Endodermal cell (in vitro differentiated cells): Measurements from ENCODE around the gene RUFY2. TPM values are rescaled to one million over a fixed set of nuclear protein-coding genes. Genes with fewer than 3 reads are reported as not detected.

Experiments used
- DNase-seq: peaks from one replicate; pipeline ENCODE4 v3.0.0-alpha.2; 2017
- H3K27ac ChIP-seq: 2 replicates; pipeline ENCODE4 v1.5.1; 2013; ENCODE audit warnings: mild to moderate bottlenecking, low read depth, low read length, moderate library complexity
- H3K27me3 ChIP-seq: 2 replicates; pipeline ENCODE4 v1.6.1; 2013; ENCODE audit warnings: mild to moderate bottlenecking, low read length, moderate library complexity; ENCODE audit not compliant: insufficient read depth, control insufficient read depth, poor library complexity, severe bottlenecking
- H3K36me3 ChIP-seq: 2 replicates; pipeline ENCODE4 v1.7.0; 2013; ENCODE audit warnings: mild to moderate bottlenecking, low read length, moderate library complexity; ENCODE audit not compliant: control insufficient read depth, insufficient read depth
- H3K4me1 ChIP-seq: one replicate; pipeline ENCODE4 v1.7.0; 2013; ENCODE audit warnings: low read length; ENCODE audit not compliant: control insufficient read depth, insufficient read depth
- H3K4me3 ChIP-seq: 2 replicates; pipeline ENCODE4 v1.5.1; 2013; ENCODE audit warnings: mild to moderate bottlenecking, low read length, moderate library complexity
- H3K9ac ChIP-seq: 2 replicates; pipeline ENCODE4 v1.6.1; 2013; ENCODE audit warnings: mild to moderate bottlenecking, low read length, moderate library complexity; ENCODE audit not compliant: poor library complexity, severe bottlenecking; ENCODE audit errors: extremely low read depth
- H3K9me3 ChIP-seq: 2 replicates; pipeline ENCODE4 v1.6.1; 2013; ENCODE audit warnings: mild to moderate bottlenecking, low read length, moderate library complexity; ENCODE audit not compliant: control insufficient read depth
- H3K27ac Mint-ChIP-seq: 2 replicates; pipeline ENCODE4 v1.8.0; 2020; ENCODE audit warnings: mixed read lengths
- H3K27me3 Mint-ChIP-seq: 2 replicates; pipeline ENCODE4 v1.8.0; 2021; ENCODE audit warnings: mild to moderate bottlenecking, mixed read lengths; ENCODE audit not compliant: insufficient read depth
- H3K36me3 Mint-ChIP-seq: 2 replicates; pipeline ENCODE4 v1.8.0; 2020; ENCODE audit warnings: low read depth, mixed read lengths
- H3K4me1 Mint-ChIP-seq: 2 replicates; pipeline ENCODE4 v1.8.0; 2020; ENCODE audit warnings: mixed read lengths
- H3K4me3 Mint-ChIP-seq: 2 replicates; pipeline ENCODE4 v1.8.0; 2020; ENCODE audit warnings: mild to moderate bottlenecking, moderate library complexity, mixed read lengths
- H3K9me3 Mint-ChIP-seq: 2 replicates; pipeline ENCODE4 v1.8.0; 2020; ENCODE audit warnings: mild to moderate bottlenecking, mixed read lengths
- CTCF ChIP-seq: fragments of 200-600 bp; sonication (generic); conservative IDR thresholded peaks from 2 replicates; pipeline ENCODE4 v1.5.0; 2021; ENCODE audit warnings: antibody characterized with exemption, mild to moderate bottlenecking
- WGBS, 2 experiments: methylation state at CpG; one replicate each; pipeline versions ENCODE4 v1.1.5 to v1.1.7; 2013; ENCODE audit warnings: missing lambda C conversion rate in 2 of 2, mixed read lengths in 1 of 2; ENCODE audit not compliant: insufficient coverage in 1 of 2, insufficient read length in 1 of 2; 5-methylcytosine and 5-hydroxymethylcytosine counted together
- total RNA-seq, 2 donors: library from RNA; stranded (reverse); fragmentation: NEBNext Ultra II Directional in 1 of 2; extraction: Animal tissue kit (Norgen Biotek cat#: 25700) in 1 of 2; gene quantifications; 2 replicates in 1 of 2; 3 replicates in 1 of 2; pipeline ENCODE4 v1.2.1, GENCODE V29; 2021

Gene RUFY2
- total RNA-seq, 2 donors from 2014 or later = 21.1 to 26.9 TPM

GRCh38 chr10:68397005-68397404, 10.1 kb downstream of the RUFY2 start:
- Histone ChIP-seq H3K27ac (no peak overlapping the region), H3K36me3 (peaks cover 58% of the 10 kb centered on the region), H3K27me3 (no peaks in the 10 kb centered on the region), H3K9ac (no peak overlapping the region), H3K4me1 (no peaks in the 10 kb centered on the region), H3K4me3 (no peak overlapping the region), H3K9me3 (no peaks in the 10 kb centered on the region)
- no peak for DNase-seq
- H3K36me3 Mint-ChIP-seq = peaks cover 63% of the 10 kb centered on the region
- 100% methylated on average over 1 of the region's 1 CpG; no CpG with 5 or more reads in 1 of the 2 experiments for WGBS, 2 experiments
- H3K9me3 Mint-ChIP-seq = no peaks in the 10 kb centered on the region
- H3K4me1 Mint-ChIP-seq = no peaks in the 10 kb centered on the region
- no peak for TF ChIP-seq CTCF
- no peak overlapping the region for H3K27ac Mint-ChIP-seq
- no peaks in the 10 kb centered on the region for H3K27me3 Mint-ChIP-seq
- no peak overlapping the region for H3K4me3 Mint-ChIP-seq

DNA sequence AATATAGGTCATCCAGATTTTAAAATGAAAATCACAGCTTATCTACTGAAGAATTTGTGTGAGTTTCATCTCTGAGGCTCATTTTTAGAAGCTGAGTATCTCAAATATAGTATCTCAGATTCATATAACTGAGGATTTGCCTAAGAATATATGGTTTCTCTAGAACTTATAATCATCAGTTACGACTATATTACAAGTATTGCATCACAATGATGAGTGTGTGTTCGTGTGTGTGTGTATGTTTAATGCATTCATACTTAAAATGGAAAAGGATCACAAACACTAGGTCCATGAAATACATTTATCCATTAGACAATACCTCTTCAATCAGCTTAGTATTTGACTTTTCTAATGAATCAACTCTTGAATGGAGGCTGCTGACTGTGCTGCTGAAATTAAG, 21.3 kb downstream of the RUFY2 start:
- no CpG with 5 or more reads among the region's 2 CpGs for WGBS, 2 experiments
- TF ChIP-seq CTCF = no peak
- no peaks in the 10 kb centered on the region for H3K27me3 Mint-ChIP-seq
- no peak overlapping the region for H3K4me3 Mint-ChIP-seq
- no peak overlapping the region for H3K9ac ChIP-seq
- peaks cover 70% of the 10 kb centered on the region for H3K36me3 ChIP-seq
- no peaks in the 10 kb centered on the region for H3K9me3 Mint-ChIP-seq
- H3K36me3 Mint-ChIP-seq = peaks cover 56% of the 10 kb centered on the region
- H3K9me3 ChIP-seq = no peaks in the 10 kb centered on the region
- DNase-seq = no peak
- H3K4me1 Mint-ChIP-seq = no peaks in the 10 kb centered on the region
- H3K27ac Mint-ChIP-seq = no peak overlapping the region
- no peaks in the 10 kb centered on the region for H3K27me3 ChIP-seq
- no peak overlapping the region for H3K4me3 ChIP-seq
- H3K4me1 ChIP-seq = no peaks in the 10 kb centered on the region
- no peak overlapping the region for H3K27ac ChIP-seq

- H3K36me3 Mint-ChIP-seq = peaks cover 58% of the 10 kb centered on the region
- 80% methylated on average over 1 of the region's 1 CpG; no CpG with 5 or more reads in 1 of the 2 experiments for WGBS, 2 experiments
These were observed 35.5 kb downstream of the RUFY2 start for GRCh38 chr10:68371604-68372003.

More at GRCh38 chr10:68371604-68372003, 35.5 kb downstream of the RUFY2 start:
- Histone ChIP-seq H3K4me3 (peak overlapping the region; percentile 53), H3K27ac (no peak overlapping the region), H3K9ac (no peak overlapping the region), H3K9me3 (peaks cover 40% of the 10 kb centered on the region), H3K4me1 (no peaks in the 10 kb centered on the region), H3K36me3 (peaks cover 58% of the 10 kb centered on the region), H3K27me3 (no peaks in the 10 kb centered on the region)
- no peak for TF ChIP-seq CTCF
- Mint-ChIP-seq H3K9me3 (peaks cover 37% of the 10 kb centered on the region), H3K4me1 (no peaks in the 10 kb centered on the region), H3K4me3 (no peak overlapping the region), H3K27ac (no peak overlapping the region), H3K27me3 (no peaks in the 10 kb centered on the region)
- DNase-seq = no peak
